Trophoblast cell (in vitro differentiated cells and primary cell): Measurements from ENCODE around the gene TCF12.
A peak's percentile ranks its signal among the peaks of the same experiment; 100 is the strongest.

Experiments used
- DNase-seq, 2 donors: peaks; one replicate each; pipeline ENCODE4 v3.0.0-alpha.2; 2016
- H2AFZ ChIP-seq: 2 replicates; pipeline ENCODE4 v1.6.1; 2013; ENCODE audit warnings: low read length, moderate library complexity, mild to moderate bottlenecking; ENCODE audit not compliant: insufficient read depth, poor library complexity
- H2AK5ac ChIP-seq: 2 replicates; pipeline ENCODE4 v1.6.1; 2013; ENCODE audit warnings: mild to moderate bottlenecking, low read length
- H2BK120ac ChIP-seq: 2 replicates; pipeline ENCODE4 v1.6.1; 2013; ENCODE audit warnings: low read length, mild to moderate bottlenecking, moderate library complexity; ENCODE audit not compliant: insufficient read depth, poor library complexity
- H2BK12ac ChIP-seq: 2 replicates; pipeline ENCODE4 v1.6.1; 2013; ENCODE audit warnings: mild to moderate bottlenecking, low read length, moderate library complexity
- H2BK5ac ChIP-seq: 2 replicates; pipeline ENCODE4 v1.6.1; 2013; ENCODE audit warnings: low read length, low read depth, moderate library complexity, mild to moderate bottlenecking; ENCODE audit not compliant: poor library complexity
- H3K14ac ChIP-seq: 2 replicates; pipeline ENCODE4 v1.6.1; 2013; ENCODE audit warnings: mild to moderate bottlenecking, low read length
- H3K18ac ChIP-seq: 2 replicates; pipeline ENCODE4 v1.6.1; 2013; ENCODE audit warnings: mild to moderate bottlenecking, low read length
- H3K23ac ChIP-seq: 2 replicates; pipeline ENCODE4 v1.6.1; 2013; ENCODE audit warnings: low read length
- H3K27ac ChIP-seq: 2 replicates; pipeline ENCODE4 v1.5.1; 2013; ENCODE audit warnings: low read depth, mild to moderate bottlenecking, inconsistent platforms, low read length, moderate library complexity
- H3K27me3 ChIP-seq: 2 replicates; pipeline ENCODE4 v1.6.1; 2013; ENCODE audit warnings: inconsistent platforms, mild to moderate bottlenecking, low read length, moderate library complexity; ENCODE audit not compliant: insufficient read depth
- H3K36me3 ChIP-seq, 2 experiments: 1 replicate in 1 of 2; 2 replicates in 1 of 2; pipeline ENCODE4 v1.6.1; 2013; ENCODE audit warnings: low read length in 2 of 2, mild to moderate bottlenecking in 2 of 2, moderate library complexity in 1 of 2; ENCODE audit not compliant: insufficient read depth in 2 of 2, control insufficient read depth in 1 of 2
- H3K4ac ChIP-seq: 2 replicates; pipeline ENCODE4 v1.6.1; 2013; ENCODE audit warnings: low read depth, mild to moderate bottlenecking, low read length, moderate library complexity
- H3K4me1 ChIP-seq, 2 experiments: 1 replicate in 1 of 2; 2 replicates in 1 of 2; pipeline ENCODE4 v1.6.1; 2013; ENCODE audit warnings: low read length in 2 of 2, mild to moderate bottlenecking in 2 of 2, moderate library complexity in 1 of 2; ENCODE audit not compliant: insufficient read depth in 2 of 2, control insufficient read depth in 1 of 2
- H3K4me2 ChIP-seq: 2 replicates; pipeline ENCODE4 v1.6.1; 2013; ENCODE audit warnings: inconsistent platforms, mild to moderate bottlenecking, low read length, moderate library complexity
- H3K4me3 ChIP-seq: 2 replicates; pipeline ENCODE4 v1.5.1; 2013; ENCODE audit warnings: mild to moderate bottlenecking, low read depth, low read length, inconsistent platforms
- H3K79me1 ChIP-seq: one replicate; pipeline ENCODE4 v1.6.1; 2013; ENCODE audit warnings: low read length
- H3K79me2 ChIP-seq: 2 replicates; pipeline ENCODE4 v1.6.1; 2013; ENCODE audit warnings: low read length, mild to moderate bottlenecking; ENCODE audit not compliant: control insufficient read depth, insufficient read depth, poor library complexity
- H3K9ac ChIP-seq: 2 replicates; pipeline ENCODE4 v1.6.1; 2013; ENCODE audit warnings: mild to moderate bottlenecking, low read length
- H3K9me3 ChIP-seq: 2 replicates; pipeline ENCODE4 v1.6.1; 2013; ENCODE audit warnings: low read depth, mild to moderate bottlenecking, control low read depth, inconsistent platforms, low read length; ENCODE audit not compliant: insufficient read depth
- H4K12ac ChIP-seq: 2 replicates; pipeline ENCODE4 v1.6.1; 2013; ENCODE audit warnings: low read depth, mild to moderate bottlenecking, low read length, moderate library complexity
- H4K8ac ChIP-seq: 2 replicates; pipeline ENCODE4 v1.6.1; 2013; ENCODE audit warnings: low read depth, mild to moderate bottlenecking, low read length, moderate library complexity
- H4K91ac ChIP-seq: one replicate; pipeline ENCODE4 v1.6.1; 2013; ENCODE audit warnings: low read depth, mild to moderate bottlenecking, low read length, moderate library complexity
- WGBS: extraction: QIAGEN DNeasy Blood & Tissue Kit; methylation state at CpG from one replicate; pipeline ENCODE4 v1.1.7; 2013; ENCODE audit warnings: missing lambda C conversion rate; ENCODE audit not compliant: insufficient read length, insufficient coverage; ENCODE audit errors: extremely low coverage; 5-methylcytosine and 5-hydroxymethylcytosine counted together

TCF12 gene

DNA sequence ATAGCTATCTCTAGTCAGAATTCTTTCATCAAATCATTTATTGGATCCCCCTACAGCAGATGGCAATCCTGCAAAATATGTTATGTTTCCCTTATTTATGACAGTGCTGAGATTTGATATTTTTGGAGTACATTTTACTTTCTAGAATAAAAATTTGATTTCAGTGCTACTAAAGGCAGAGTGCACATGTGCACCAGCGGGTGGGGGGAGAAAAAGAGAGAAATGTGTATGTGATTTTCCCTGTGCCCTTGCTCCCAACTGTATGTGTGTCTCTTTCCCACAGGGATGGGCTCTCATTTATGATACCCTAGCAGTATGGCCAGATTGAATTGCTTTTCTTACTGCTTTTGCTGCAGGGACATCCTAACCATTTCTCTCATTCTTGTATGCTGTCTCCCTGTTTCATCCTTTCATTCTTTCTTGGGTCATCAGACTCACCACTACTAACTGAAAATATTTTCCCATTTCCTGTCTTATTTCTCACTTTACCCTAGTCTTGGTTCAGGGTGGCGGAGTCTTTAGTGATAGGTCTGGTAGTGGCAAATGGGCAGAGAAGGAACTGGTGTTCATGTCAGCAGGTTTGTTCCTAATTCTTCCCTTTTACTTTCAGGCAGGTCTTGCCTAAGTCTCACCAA, 140.7 kb downstream of the TCF12 start:
- Histone ChIP-seq H3K23ac (no peak overlapping the region), H4K8ac (no peak overlapping the region), H3K79me2 (peaks cover 5% of the 10 kb centered on the region), H2BK12ac (no peak overlapping the region), H3K9ac (no peak overlapping the region), H4K91ac (no peak overlapping the region), H2AFZ (no peak overlapping the region), H2AK5ac (no peak overlapping the region), H3K4ac (peak overlapping the region; percentile 6), H3K14ac (no peak overlapping the region), H3K18ac (no peak overlapping the region), H3K9me3 (no peaks in the 10 kb centered on the region), H3K36me3 (peaks cover 0 to 2% of the 10 kb centered on the region in 2 experiments), H2BK5ac (no peak overlapping the region), H3K79me1 (peaks cover 3% of the 10 kb centered on the region), H3K4me2 (no peak overlapping the region), H2BK120ac (no peak overlapping the region), H4K12ac (no peak overlapping the region), H3K4me3 (no peak overlapping the region), H3K4me1 (peaks cover 3 to 10% of the 10 kb centered on the region in 2 experiments), H3K27ac (no peak overlapping the region), H3K27me3 (no peaks in the 10 kb centered on the region)
- peak in 1 of 2 donors; percentile 14 for DNase-seq
- no CpG with 5 or more reads among the region's 2 CpGs for WGBS

DNA sequence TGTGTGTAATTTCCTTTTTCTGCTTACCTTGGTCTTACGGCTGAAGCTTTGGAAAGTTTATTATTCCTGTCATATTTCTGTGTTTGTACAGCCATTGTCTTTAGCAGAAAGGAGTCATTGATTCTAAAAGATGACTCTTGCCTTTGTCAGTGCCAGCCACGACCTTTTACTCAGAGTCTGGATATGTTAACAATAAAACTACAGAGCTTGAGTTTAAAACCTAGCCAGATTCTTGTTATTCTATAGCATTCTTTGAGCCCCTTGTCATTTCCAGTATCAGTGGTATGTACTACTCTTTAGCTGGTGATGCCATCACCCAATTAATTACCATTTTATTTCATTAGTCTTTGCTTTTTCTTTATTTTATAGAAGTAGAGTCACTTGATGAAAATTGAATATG, 142.4 kb downstream of the TCF12 start:
- H3K18ac ChIP-seq: no peak overlapping the region
- H2BK5ac ChIP-seq: no peak overlapping the region
- no peak overlapping the region for H3K23ac ChIP-seq
- H3K4me1 ChIP-seq: peaks cover 3 to 10% of the 10 kb centered on the region in 2 experiments
- no peak overlapping the region for H2AK5ac ChIP-seq
- no peak overlapping the region for H3K9ac ChIP-seq
- H3K79me1 ChIP-seq: peaks cover 3% of the 10 kb centered on the region
- no peak overlapping the region for H2BK120ac ChIP-seq
- H3K27me3 ChIP-seq: no peaks in the 10 kb centered on the region
- no peaks in the 10 kb centered on the region for H3K9me3 ChIP-seq
- peak; percentile 31 to 42 for DNase-seq
- no peak overlapping the region for H3K27ac ChIP-seq
- H4K91ac ChIP-seq: no peak overlapping the region
- peaks cover 0 to 3% of the 10 kb centered on the region in 2 experiments for H3K36me3 ChIP-seq
- H3K4me2 ChIP-seq: no peak overlapping the region
- no peak overlapping the region for H4K8ac ChIP-seq
- no CpG with 5 or more reads among the region's 2 CpGs for WGBS
- no peak overlapping the region for H2BK12ac ChIP-seq
- peaks cover 2% of the 10 kb centered on the region for H3K79me2 ChIP-seq
- no peak overlapping the region for H3K4me3 ChIP-seq
- no peak overlapping the region for H2AFZ ChIP-seq
- H3K4ac ChIP-seq: no peak overlapping the region
- no peak overlapping the region for H3K14ac ChIP-seq
- H4K12ac ChIP-seq: no peak overlapping the region

DNA sequence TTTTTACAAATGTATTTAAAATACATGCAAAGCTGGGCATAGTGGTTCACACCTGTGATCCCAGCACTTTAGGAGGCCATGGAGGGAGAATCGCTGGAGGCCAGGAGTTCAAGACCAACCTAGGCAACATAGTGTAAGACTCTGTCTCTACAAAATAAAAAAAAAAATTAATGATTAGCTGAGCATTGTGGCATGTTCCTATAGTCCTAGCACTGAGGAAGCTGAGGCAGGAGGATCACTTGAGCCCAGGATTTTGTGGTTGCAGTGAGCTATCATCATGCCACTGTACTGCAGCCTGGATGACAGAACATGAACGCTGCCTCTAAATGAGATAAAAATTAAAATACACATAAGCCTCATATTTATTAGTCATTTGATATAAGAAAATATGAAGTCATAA, 142.8 kb downstream of the TCF12 start:
- no peak overlapping the region for H4K91ac ChIP-seq
- peaks cover 3% of the 10 kb centered on the region for H3K79me1 ChIP-seq
- H2BK12ac ChIP-seq: no peak overlapping the region
- WGBS: no CpG with 5 or more reads among the region's 2 CpGs
- no peak overlapping the region for H3K18ac ChIP-seq
- H2BK120ac ChIP-seq: peak overlapping the region; percentile 30
- H3K36me3 ChIP-seq: peaks cover 0 to 3% of the 10 kb centered on the region in 2 experiments
- no peak overlapping the region for H3K4me3 ChIP-seq
- H3K4me2 ChIP-seq: no peak overlapping the region
- H4K12ac ChIP-seq: no peak overlapping the region
- H3K23ac ChIP-seq: no peak overlapping the region
- no peak overlapping the region for H3K4ac ChIP-seq
- H4K8ac ChIP-seq: no peak overlapping the region
- peaks cover 2% of the 10 kb centered on the region for H3K79me2 ChIP-seq
- no peak overlapping the region for H3K27ac ChIP-seq
- H3K4me1 ChIP-seq: peaks cover 3 to 10% of the 10 kb centered on the region in 2 experiments
- no peak overlapping the region for H3K9ac ChIP-seq
- H3K27me3 ChIP-seq: no peaks in the 10 kb centered on the region
- H3K9me3 ChIP-seq: no peaks in the 10 kb centered on the region
- no peak for DNase-seq
- H2BK5ac ChIP-seq: no peak overlapping the region
- no peak overlapping the region for H2AFZ ChIP-seq
- H2AK5ac ChIP-seq: no peak overlapping the region
- no peak overlapping the region for H3K14ac ChIP-seq

DNA sequence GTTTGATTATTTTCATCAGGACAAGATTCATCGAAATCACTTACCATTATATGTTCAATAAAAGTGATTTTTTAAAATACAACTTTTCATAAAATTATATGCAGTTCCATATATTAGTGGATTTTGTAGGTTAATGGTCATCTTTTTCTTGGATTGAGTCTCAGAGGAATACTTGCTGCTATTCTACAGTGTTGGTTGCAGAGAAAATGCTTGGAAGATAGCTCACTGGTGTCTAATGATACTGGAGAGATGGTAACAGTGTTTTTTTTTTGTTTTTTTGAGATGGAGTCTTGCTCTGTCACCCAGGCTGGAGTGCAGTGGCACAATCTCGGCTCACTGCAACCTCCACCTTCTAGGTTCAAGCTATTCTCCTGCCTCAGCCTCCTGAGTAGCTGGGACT, 143.3 kb downstream of the TCF12 start:
- no peak overlapping the region for H4K91ac ChIP-seq
- H2AFZ ChIP-seq: no peak overlapping the region
- no peak overlapping the region for H3K23ac ChIP-seq
- no peak overlapping the region for H4K12ac ChIP-seq
- H3K9ac ChIP-seq: no peak overlapping the region
- no peak overlapping the region for H2BK12ac ChIP-seq
- H3K4me2 ChIP-seq: no peak overlapping the region
- no peaks in the 10 kb centered on the region for H3K9me3 ChIP-seq
- H3K4me1 ChIP-seq: peaks cover 3 to 10% of the 10 kb centered on the region in 2 experiments
- no peak overlapping the region for H4K8ac ChIP-seq
- H3K4me3 ChIP-seq: no peak overlapping the region
- no CpG with 5 or more reads among the region's 2 CpGs for WGBS
- no peak overlapping the region for H2BK5ac ChIP-seq
- no peak overlapping the region for H3K27ac ChIP-seq
- peaks cover 2% of the 10 kb centered on the region for H3K79me2 ChIP-seq
- H3K79me1 ChIP-seq: peaks cover 3% of the 10 kb centered on the region
- H3K4ac ChIP-seq: no peak overlapping the region
- no peaks in the 10 kb centered on the region for H3K27me3 ChIP-seq
- H2AK5ac ChIP-seq: no peak overlapping the region
- H2BK120ac ChIP-seq: no peak overlapping the region
- no peak overlapping the region for H3K14ac ChIP-seq
- DNase-seq: no peak
- H3K18ac ChIP-seq: no peak overlapping the region
- H3K36me3 ChIP-seq: peaks cover 0 to 3% of the 10 kb centered on the region in 2 experiments
